HFFc6 (cell line): ENCODE results near the gene PPM1E. TPM values are rescaled to one million over a fixed set of nuclear protein-coding genes. Genes with fewer than 3 reads are reported as not detected.

Source experiments
- DNase-seq: peaks from one replicate; pipeline ENCODE4 v3.0.0-alpha.2; 2018
- H3K27ac Mint-ChIP-seq: 2 replicates; pipeline ENCODE4 v1.8.0; 2020; ENCODE audit warnings: mild to moderate bottlenecking, mixed read lengths
- H3K27me3 Mint-ChIP-seq: 2 replicates; pipeline ENCODE4 v1.8.0; 2021; ENCODE audit warnings: mild to moderate bottlenecking, moderate library complexity, mixed read lengths; ENCODE audit not compliant: insufficient read depth
- H3K36me3 Mint-ChIP-seq: 2 replicates; pipeline ENCODE4 v1.8.0; 2021; ENCODE audit warnings: low read depth, mixed read lengths
- H3K4me1 Mint-ChIP-seq: 2 replicates; pipeline ENCODE4 v1.8.0; 2020; ENCODE audit warnings: low read depth, mixed read lengths
- H3K4me3 Mint-ChIP-seq: 2 replicates; pipeline ENCODE4 v1.8.0; 2020; ENCODE audit warnings: mild to moderate bottlenecking, moderate library complexity, mixed read lengths
- H3K9me3 Mint-ChIP-seq: 2 replicates; pipeline ENCODE4 v1.8.0; 2020; ENCODE audit warnings: mild to moderate bottlenecking, mixed read lengths
- CTCF ChIP-seq: fragments of 200-600 bp; sonication (generic); IDR thresholded peaks from 2 replicates; pipeline ENCODE4 v1.5.0; 2021; ENCODE audit warnings: antibody characterized with exemption, mild to moderate bottlenecking
- total RNA-seq, 6 experiments: library from RNA; stranded (reverse); fragmentation: NEBNext Ultra II Directional; extraction: Animal tissue kit (Norgen Biotek cat#: 25700); gene quantifications; 2 replicates in 1 of 6; 3 replicates in 5 of 6; pipeline ENCODE4 v1.2.3, GENCODE V29; 2021

The PPM1E gene
- total RNA-seq, 6 experiments from 2014 or later, result not detected

GRCh38 chr17:58811290-58811689, 55.6 kb downstream of the PPM1E start:
- Mint-ChIP-seq H3K27me3 (peaks cover 1% of the 10 kb centered on the region; the same call in 1 of the 2 replicates), H3K4me1 (no peaks in the 10 kb centered on the region), H3K27ac (no peak overlapping the region), H3K4me3 (no peak overlapping the region), H3K9me3 (no peaks in the 10 kb centered on the region), H3K36me3 (no peaks in the 10 kb centered on the region)
- no peak for TF ChIP-seq CTCF
- no peak for DNase-seq

GRCh38 chr17:58813712-58814111, 58.1 kb downstream of the PPM1E start:
- H3K36me3 Mint-ChIP-seq, result no peaks in the 10 kb centered on the region
- no peaks in the 10 kb centered on the region for H3K27me3 Mint-ChIP-seq
- TF ChIP-seq CTCF, result no peak
- H3K9me3 Mint-ChIP-seq, result no peaks in the 10 kb centered on the region
- no peak overlapping the region for H3K4me3 Mint-ChIP-seq
- H3K4me1 Mint-ChIP-seq, result no peaks in the 10 kb centered on the region
- H3K27ac Mint-ChIP-seq, result no peak overlapping the region
- no peak for DNase-seq

- no peak for DNase-seq
These were observed 63.0 kb downstream of the PPM1E start for GRCh38 chr17:58818654-58819053.

GRCh38 chr17:58822148-58823050, 66.7 kb downstream of the PPM1E start:
- H3K9me3 Mint-ChIP-seq, result no peaks in the 10 kb centered on the region
- TF ChIP-seq CTCF, result no peak
- peaks cover 7% of the 10 kb centered on the region for H3K27me3 Mint-ChIP-seq
- no peak for DNase-seq
- no peak overlapping the region for H3K27ac Mint-ChIP-seq
- H3K36me3 Mint-ChIP-seq, result no peaks in the 10 kb centered on the region
- H3K4me3 Mint-ChIP-seq, result no peak overlapping the region
- no peaks in the 10 kb centered on the region for H3K4me1 Mint-ChIP-seq

More at GRCh38 chr17:58818654-58819053, 63.0 kb downstream of the PPM1E start:
- H3K27ac Mint-ChIP-seq, result no peak overlapping the region
- H3K4me1 Mint-ChIP-seq, result no peaks in the 10 kb centered on the region
- H3K36me3 Mint-ChIP-seq, result no peaks in the 10 kb centered on the region
- H3K4me3 Mint-ChIP-seq, result no peak overlapping the region
- no peaks in the 10 kb centered on the region for H3K9me3 Mint-ChIP-seq
- TF ChIP-seq CTCF, result no peak
- H3K27me3 Mint-ChIP-seq, result peaks cover 3% of the 10 kb centered on the region

GRCh38 chr17:58823051-58823525, 67.4 kb downstream of the PPM1E start:
- no peak for DNase-seq
- no peak overlapping the region for H3K27ac Mint-ChIP-seq
- H3K9me3 Mint-ChIP-seq, result no peaks in the 10 kb centered on the region
- no peaks in the 10 kb centered on the region for H3K4me1 Mint-ChIP-seq
- no peak overlapping the region for H3K4me3 Mint-ChIP-seq
- no peaks in the 10 kb centered on the region for H3K36me3 Mint-ChIP-seq
- no peak for TF ChIP-seq CTCF
- peaks cover 7% of the 10 kb centered on the region for H3K27me3 Mint-ChIP-seq
